Activated T-helper 17 cell treated with anti-CD3 and anti-CD28 coated beads, Interleukin-2, amount 50 U/mL, for 72 hours (primary cell): ENCODE measurements around the gene SERTAD4. TPM values are rescaled to one million over a fixed set of nuclear protein-coding genes. Genes with fewer than 3 reads are reported as not detected.

Source experiments
- ATAC-seq: fragments of 150-1000 bp; cut with Tn5 transposase; replicated peaks from 2 replicates; pipeline ENCODE4 v1.10.0; 2021; ENCODE audit warnings: mild to moderate bottlenecking, moderate library complexity
- H3K27ac Mint-ChIP-seq: one replicate; pipeline ENCODE4 v1.8.0; 2022; ENCODE audit warnings: mixed read lengths
- H3K27me3 Mint-ChIP-seq: one replicate; pipeline ENCODE4 v1.8.0; 2022; ENCODE audit warnings: mixed read lengths
- H3K36me3 Mint-ChIP-seq: one replicate; pipeline ENCODE4 v1.8.0; 2022; ENCODE audit warnings: low read depth, mild to moderate bottlenecking, mixed read lengths
- H3K4me1 Mint-ChIP-seq: one replicate; pipeline ENCODE4 v1.8.0; 2022; ENCODE audit warnings: mixed read lengths
- H3K4me3 Mint-ChIP-seq: one replicate; pipeline ENCODE4 v1.8.0; 2022; ENCODE audit warnings: mild to moderate bottlenecking, mixed read lengths
- H3K9me3 Mint-ChIP-seq: one replicate; pipeline ENCODE4 v1.8.0; 2022; ENCODE audit warnings: mixed read lengths
- total RNA-seq, 2 donors: library from RNA; stranded (reverse); gene quantifications; one replicate each; pipeline ENCODE4 v1.2.3, GENCODE V29; 2022

The SERTAD4 gene
- total RNA-seq, 2 donors from 2014 or later: not detected

DNA sequence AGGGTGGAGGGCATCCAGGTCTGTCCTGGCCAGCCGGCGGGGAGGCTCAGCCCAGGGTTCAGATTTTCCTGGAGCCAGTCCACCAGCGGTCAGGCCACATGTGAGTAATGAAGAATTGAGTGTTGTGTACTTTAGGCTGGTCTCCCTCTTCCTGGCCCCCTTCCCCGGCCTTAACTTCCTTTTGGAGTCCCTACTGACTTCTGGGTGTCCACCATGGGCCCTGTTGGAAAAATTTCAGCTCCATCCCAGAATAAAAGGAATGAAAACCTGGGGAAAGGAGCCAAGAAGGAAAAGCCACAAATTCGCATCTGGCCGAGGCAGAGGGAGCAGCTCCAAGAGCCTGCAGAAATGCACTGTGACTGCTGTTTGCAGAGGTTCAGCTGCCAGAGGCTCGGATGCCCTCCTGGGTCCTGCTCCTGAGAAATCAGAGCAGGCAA lies 60.6 kb downstream of the SERTAD4 start:
- no peaks in the 10 kb centered on the region for H3K4me1 Mint-ChIP-seq
- no peaks in the 10 kb centered on the region for H3K36me3 Mint-ChIP-seq
- peak overlapping the region; percentile 52 for H3K4me3 Mint-ChIP-seq
- no peaks in the 10 kb centered on the region for H3K9me3 Mint-ChIP-seq
- ATAC-seq: no peak
- no peak overlapping the region for H3K27ac Mint-ChIP-seq
- H3K27me3 Mint-ChIP-seq: peaks cover 47% of the 10 kb centered on the region

DNA sequence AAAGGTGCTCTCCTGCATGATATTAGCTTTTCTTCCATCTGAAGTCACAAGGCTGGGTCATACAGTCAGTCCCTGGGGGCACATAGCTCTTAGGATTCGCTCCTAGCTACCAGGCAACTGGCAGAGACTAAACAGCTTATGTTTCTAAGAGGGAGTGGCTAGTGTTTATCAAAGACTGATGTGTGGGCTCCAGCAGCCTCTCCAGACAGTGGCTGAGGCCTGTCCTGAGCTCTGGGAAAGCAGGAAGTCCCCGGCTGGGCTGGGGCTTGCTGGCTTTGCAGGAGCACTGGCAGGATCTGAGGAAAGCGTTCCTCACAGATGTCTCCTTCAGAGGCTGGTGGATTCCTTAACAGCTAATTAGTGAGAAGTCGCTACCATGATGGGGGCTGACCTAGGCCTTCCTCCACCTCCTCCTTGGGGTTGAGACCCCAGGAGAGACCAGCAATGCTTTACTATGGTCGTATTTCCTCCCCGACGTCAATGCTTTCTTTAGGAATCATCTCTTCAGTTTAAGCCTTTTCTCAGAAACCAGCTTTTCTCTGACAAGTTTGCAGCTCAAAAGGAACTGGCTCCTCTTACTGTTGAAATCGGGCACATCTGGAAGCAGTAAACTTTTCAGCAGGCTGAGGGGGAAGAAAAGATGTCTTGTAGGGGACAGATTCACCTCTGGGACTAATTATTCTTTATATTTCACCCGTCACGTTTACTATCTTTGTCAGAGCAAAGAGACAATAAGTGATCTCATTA lies 62.6 kb downstream of the SERTAD4 start:
- Mint-ChIP-seq H3K4me3 (no peak overlapping the region), H3K27ac (no peak overlapping the region), H3K27me3 (peaks cover 41% of the 10 kb centered on the region)

More for the DNA sequence above, 62.6 kb downstream of the SERTAD4 start:
- ATAC-seq: no peak
- Mint-ChIP-seq H3K36me3 (no peaks in the 10 kb centered on the region), H3K9me3 (no peaks in the 10 kb centered on the region), H3K4me1 (no peaks in the 10 kb centered on the region)

Other genes starting within 250 kb of the SERTAD4 start
- gene HHAT, start 96.1 kb downstream of the SERTAD4 start, total RNA-seq: 1 to 10 TPM in 1 of 2 donors, under 1 TPM in 1; 0.58 to 1.3 TPM